OCI-LY7 (cell line): ENCODE measurements around the gene AMPH.

Source experiments
- CTCF ChIP-seq: fragments of 200-600 bp; sonication (generic); conservative IDR thresholded peaks from 2 replicates; pipeline ENCODE4 v1.5.1; 2014; ENCODE audit warnings: mild to moderate bottlenecking, antibody characterized with exemption, low read length, moderate library complexity, mixed read lengths
- EZH2phosphoT487 ChIP-seq: fragments of 200-600 bp; sonication (generic); IDR thresholded peaks from 2 replicates; pipeline ENCODE4 v1.6.1; 2018; ENCODE audit warnings: low read depth, borderline replicate concordance, mild to moderate bottlenecking, mixed run types, antibody characterized with exemption, low read length, moderate library complexity, mixed read lengths

- TF ChIP-seq CTCF: no peak
- TF ChIP-seq EZH2phosphoT487: no peak
Observed at GRCh38 chr7:38429057-38429456, 202.1 kb downstream of the AMPH start.
